Measurements from ENCODE around the gene UBE2V1.
"Not testable (repeated sequence)": the region's sequence is repeated elsewhere in the genome, so short reads cannot be mapped to it uniquely, and the experiment has no call there.

The UBE2V1 gene

DNA sequence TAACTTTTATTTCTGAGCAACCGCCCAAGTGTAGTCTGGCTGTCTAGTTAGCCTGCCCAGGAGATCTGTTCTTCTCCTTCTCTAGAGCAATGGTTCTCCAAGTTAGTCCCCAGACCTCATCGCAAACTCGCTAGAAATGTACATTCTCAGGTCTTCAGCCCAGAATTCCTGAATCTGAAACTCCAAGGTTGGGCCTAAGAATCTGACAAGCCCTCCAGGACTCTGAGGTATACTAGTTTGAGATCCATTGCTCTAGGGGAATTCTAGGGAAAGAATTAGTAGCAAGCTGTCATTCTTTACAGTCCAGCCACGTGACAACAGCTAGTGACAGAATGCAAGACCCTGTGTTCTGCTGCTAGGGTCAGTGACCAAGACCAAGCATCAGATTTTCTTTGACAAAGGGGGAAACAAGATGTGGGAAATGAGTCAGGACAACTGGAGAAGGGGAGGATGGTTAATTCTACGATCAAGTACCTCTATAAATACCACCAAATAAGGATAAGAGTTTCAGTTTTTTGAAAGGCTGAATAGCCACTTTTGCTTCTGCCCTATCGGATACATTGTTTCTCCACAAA lies 5.8 kb downstream of the UBE2V1 start:
- H3K27ac ChIP-seq: no peak overlapping the region
- TF ChIP-seq, protein P1, sequence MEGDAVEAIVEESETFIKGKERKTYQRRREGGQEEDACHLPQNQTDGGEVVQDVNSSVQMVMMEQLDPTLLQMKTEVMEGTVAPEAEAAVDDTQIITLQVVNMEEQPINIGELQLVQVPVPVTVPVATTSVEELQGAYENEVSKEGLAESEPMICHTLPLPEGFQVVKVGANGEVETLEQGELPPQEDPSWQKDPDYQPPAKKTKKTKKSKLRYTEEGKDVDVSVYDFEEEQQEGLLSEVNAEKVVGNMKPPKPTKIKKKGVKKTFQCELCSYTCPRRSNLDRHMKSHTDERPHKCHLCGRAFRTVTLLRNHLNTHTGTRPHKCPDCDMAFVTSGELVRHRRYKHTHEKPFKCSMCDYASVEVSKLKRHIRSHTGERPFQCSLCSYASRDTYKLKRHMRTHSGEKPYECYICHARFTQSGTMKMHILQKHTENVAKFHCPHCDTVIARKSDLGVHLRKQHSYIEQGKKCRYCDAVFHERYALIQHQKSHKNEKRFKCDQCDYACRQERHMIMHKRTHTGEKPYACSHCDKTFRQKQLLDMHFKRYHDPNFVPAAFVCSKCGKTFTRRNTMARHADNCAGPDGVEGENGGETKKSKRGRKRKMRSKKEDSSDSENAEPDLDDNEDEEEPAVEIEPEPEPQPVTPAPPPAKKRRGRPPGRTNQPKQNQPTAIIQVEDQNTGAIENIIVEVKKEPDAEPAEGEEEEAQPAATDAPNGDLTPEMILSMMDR (IDR thresholded peaks at IDR 0.05): no peak

DNA sequence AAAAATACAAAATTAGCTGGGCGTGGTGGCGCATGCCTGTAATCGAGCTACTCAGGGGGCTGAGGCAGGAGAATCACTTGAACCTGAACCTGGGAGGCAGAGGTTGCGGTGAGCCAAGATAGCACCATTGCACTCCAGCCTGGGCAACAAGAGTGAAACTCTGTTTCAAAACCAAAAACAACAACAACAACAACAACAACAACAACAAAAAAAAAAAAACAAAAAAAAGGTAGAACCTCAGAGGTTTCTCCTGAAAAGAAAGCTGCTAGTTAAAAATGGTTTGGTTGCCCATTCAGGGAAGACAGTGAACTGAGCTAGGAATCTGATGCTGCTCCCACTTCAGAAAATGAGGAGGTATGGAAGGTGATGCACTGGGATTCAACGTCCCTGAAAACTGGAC lies 6.3 kb downstream of the UBE2V1 start:
- H3K27ac ChIP-seq: not testable (repeated sequence)

DNA sequence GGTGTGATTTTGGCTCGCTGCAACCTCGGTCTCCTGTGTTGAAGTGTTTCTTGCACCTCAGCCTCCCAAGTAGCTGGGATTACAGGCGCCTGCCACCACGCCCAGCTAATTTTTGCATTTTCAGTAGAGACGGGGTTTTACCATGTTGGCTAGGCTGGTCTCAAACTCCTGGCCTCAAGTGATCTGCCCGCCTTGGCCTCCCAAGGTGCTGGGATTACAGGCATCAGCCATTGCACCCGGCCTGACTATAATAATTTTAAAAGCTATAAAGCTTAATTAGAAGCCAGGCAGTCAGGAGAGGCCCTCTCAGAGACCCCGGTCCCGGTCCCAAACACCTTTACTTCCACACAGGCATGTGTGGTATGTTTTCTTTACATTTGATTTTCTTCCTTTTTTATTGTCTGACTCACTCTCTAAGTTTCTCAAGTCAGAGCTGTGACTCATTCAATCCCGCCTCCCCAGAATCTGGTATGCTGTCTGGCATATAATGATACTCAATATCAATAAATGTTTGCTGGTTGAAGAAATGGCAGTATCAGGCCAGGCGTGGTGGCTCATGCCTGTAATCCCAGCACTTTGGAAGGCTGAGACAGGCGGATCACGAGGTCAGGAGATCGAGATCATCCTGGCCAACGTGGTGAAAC lies 9.4 kb downstream of the UBE2V1 start:
- H3K27ac ChIP-seq: not testable (repeated sequence)

DNA sequence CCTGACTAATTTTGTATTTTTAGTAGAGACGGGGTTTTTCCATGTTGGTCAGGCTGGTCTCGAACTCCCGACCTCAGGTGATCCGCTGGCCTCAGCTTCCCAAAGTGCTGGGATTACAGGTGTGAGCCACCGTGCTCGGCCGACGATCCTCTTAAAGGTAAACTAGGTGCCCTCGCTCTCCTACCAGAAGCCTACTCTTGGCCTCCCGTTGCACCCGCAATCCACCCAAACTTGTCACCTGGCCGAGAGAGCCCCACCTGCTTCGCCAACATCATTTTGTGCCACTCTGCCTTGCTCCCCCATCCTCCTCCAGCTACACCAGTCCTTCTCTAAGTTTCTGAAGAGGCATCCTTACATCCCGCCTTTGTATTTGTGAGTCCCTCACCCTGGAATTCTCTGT lies 10.4 kb downstream of the UBE2V1 start:
- not testable (repeated sequence) for H3K27ac ChIP-seq

DNA sequence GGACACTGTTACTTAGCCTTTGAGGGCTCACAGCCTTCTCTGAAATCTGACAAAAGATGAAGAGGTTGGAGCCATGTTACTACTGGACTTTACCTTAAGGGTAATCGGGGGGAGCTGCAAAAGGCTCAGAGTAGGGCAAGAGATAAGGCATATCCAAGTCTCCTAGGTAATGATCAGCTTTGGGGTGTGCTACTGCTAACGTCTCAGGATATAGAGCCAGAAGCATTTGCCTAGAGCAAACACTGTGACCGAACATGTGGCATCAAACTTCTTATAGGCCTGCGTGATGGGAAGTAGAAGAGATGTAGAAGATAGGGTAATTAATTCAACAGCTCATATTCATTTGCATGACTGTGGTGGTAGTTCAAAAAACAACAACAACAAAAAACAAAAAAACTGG lies 11.1 kb downstream of the UBE2V1 start:
- TF ChIP-seq, protein P1 (IDR thresholded peaks at IDR 0.05): no peak
- no peak for TF ChIP-seq ZFX (IDR thresholded peaks at IDR 0.05; ENCODE audit: borderline replicate concordance)
- no peak overlapping the region for H3K27ac ChIP-seq

DNA sequence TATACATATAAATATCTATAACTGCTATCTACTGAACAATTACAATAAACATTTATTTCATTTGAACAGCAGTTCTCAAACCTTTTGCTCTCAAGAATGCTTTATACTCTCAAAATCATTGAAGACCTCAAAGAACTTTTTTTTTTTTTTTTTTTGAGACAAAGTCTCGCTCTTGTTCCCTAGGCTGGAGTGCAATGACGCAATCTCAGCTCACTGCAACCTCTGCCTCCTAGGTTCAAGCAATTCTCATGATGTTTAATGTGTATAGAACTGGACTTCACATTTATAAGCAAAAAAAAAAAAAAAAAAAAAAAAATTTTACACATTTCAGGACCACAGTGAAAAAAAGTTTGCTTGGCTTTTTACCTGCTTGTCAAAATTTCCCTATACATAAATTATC lies 11.7 kb downstream of the UBE2V1 start:
- H3K27ac ChIP-seq: no peak overlapping the region
- TF ChIP-seq, protein P1 (IDR thresholded peaks at IDR 0.05): no peak
- TF ChIP-seq ZFX (IDR thresholded peaks at IDR 0.05; ENCODE audit: borderline replicate concordance): no peak

DNA sequence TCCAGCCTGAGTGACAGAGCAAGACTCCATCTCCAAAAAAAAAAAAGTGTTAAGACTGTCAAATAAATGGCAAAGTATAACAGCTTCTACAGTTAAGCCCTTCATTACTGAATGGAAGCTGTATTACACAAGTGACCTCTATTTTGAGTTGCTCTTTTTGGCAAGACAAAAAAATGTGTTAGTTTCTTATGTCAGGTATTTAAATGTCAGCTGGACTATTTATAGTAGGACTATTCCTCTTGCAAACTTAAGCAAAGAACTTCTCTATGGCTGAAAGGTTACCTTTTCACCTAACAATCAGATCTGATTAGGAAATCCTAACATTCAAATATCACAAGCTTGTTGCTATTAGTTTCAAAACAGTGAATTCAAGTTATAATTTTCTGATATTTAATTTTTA lies 12.4 kb downstream of the UBE2V1 start:
- no peak for TF ChIP-seq ZFX (IDR thresholded peaks at IDR 0.05; ENCODE audit: borderline replicate concordance)
- TF ChIP-seq, protein P1 (IDR thresholded peaks at IDR 0.05): no peak

DNA sequence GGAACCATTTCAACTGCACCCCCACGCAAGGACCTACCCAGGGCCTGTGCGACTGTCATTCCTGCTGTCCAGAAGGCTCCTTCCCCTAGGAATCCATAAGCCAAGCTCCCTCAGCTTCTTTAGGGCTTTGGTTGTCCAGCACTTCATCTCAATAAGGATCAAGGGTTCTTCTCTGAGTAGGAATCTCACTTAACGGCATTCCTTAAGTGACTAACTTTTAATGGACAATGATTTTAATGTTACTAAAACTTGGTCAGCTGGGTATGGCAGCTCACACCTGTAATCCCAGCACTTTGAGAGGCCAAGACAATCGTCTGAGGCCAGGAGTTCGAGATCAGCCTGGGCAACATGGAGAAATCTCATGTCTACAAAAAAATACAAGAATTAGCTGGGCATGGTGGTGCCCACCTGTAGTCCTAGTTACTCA lies 13.4 kb downstream of the UBE2V1 start:
- TF ChIP-seq ZFX (IDR thresholded peaks at IDR 0.05; ENCODE audit: borderline replicate concordance): no peak
- TF ChIP-seq, protein P1 (IDR thresholded peaks at IDR 0.05): no peak
- H3K27ac ChIP-seq: no peak overlapping the region

More for the DNA sequence above, 12.4 kb downstream of the UBE2V1 start:
- H3K27ac ChIP-seq: no peak overlapping the region

DNA sequence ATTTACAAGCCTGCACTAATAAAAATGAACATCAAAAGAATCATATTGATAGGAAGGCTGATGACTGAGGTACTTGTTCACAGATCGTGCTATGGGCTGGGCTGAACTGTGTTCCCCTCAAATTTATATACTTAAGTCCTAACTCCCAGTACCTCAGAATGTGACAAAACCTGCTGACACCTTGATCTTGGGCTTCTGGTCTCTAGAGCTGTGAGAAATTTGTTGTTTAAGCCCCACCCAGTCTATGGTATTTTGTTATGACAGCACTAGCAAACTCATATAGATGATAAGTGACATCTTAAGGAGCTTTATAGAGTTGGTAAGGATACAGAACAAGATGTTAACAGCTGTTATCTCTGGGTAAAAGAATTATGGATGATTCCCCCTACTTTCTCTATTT lies 13.8 kb downstream of the UBE2V1 start:
- H3K27ac ChIP-seq: no peak overlapping the region
- TF ChIP-seq, protein P1 (IDR thresholded peaks at IDR 0.05): no peak
- TF ChIP-seq ZFX (IDR thresholded peaks at IDR 0.05; ENCODE audit: borderline replicate concordance): no peak
